Endothelial cell (in vitro differentiated cells): ENCODE measurements around the gene ATXN7L1. TPM values are rescaled to one million over a fixed set of nuclear protein-coding genes. Genes with fewer than 3 reads are reported as not detected.

Experiments used
- DNase-seq: peaks from one replicate; pipeline ENCODE4 v3.0.0; 2021; ENCODE audit warnings: low spot score
- H3K27ac Mint-ChIP-seq: one replicate; pipeline ENCODE4 v1.8.0; 2021; ENCODE audit warnings: mixed read lengths, inconsistent platforms; ENCODE audit not compliant: unreplicated experiment
- H3K27me3 Mint-ChIP-seq: one replicate; pipeline ENCODE4 v1.8.0; 2021; ENCODE audit warnings: mild to moderate bottlenecking, moderate library complexity, mixed read lengths, inconsistent platforms; ENCODE audit not compliant: unreplicated experiment
- H3K36me3 Mint-ChIP-seq: one replicate; pipeline ENCODE4 v1.8.0; 2021; ENCODE audit warnings: mild to moderate bottlenecking, low read depth, mixed read lengths, inconsistent platforms; ENCODE audit not compliant: unreplicated experiment
- H3K4me1 Mint-ChIP-seq: one replicate; pipeline ENCODE4 v1.8.0; 2021; ENCODE audit warnings: mild to moderate bottlenecking, mixed read lengths, inconsistent platforms; ENCODE audit not compliant: unreplicated experiment
- H3K4me3 Mint-ChIP-seq: one replicate; pipeline ENCODE4 v1.8.0; 2021; ENCODE audit warnings: mild to moderate bottlenecking, mixed read lengths, inconsistent platforms; ENCODE audit not compliant: unreplicated experiment
- H3K9me3 Mint-ChIP-seq: one replicate; pipeline ENCODE4 v1.8.0; 2021; ENCODE audit warnings: mixed read lengths, inconsistent platforms; ENCODE audit not compliant: unreplicated experiment
- total RNA-seq: library from RNA; stranded (reverse); fragmentation: NEBNext Ultra II Directional; extraction: Animal tissue kit (Norgen Biotek cat#: 25700); gene quantifications from one replicate; pipeline ENCODE4 v1.2.1, GENCODE V29; 2021; ENCODE audit not compliant: unreplicated experiment
- TF ChIP-seq, protein P1 (sequence below): fragments of 200-600 bp; sonication (generic); IDR thresholded peaks from one replicate; pipeline ENCODE4 v1.5.0; 2021; ENCODE audit warnings: antibody characterized with exemption; ENCODE audit not compliant: unreplicated experiment

Gene ATXN7L1
- total RNA-seq, 1 donor from 2014 or later: 18.4 TPM

DNA sequence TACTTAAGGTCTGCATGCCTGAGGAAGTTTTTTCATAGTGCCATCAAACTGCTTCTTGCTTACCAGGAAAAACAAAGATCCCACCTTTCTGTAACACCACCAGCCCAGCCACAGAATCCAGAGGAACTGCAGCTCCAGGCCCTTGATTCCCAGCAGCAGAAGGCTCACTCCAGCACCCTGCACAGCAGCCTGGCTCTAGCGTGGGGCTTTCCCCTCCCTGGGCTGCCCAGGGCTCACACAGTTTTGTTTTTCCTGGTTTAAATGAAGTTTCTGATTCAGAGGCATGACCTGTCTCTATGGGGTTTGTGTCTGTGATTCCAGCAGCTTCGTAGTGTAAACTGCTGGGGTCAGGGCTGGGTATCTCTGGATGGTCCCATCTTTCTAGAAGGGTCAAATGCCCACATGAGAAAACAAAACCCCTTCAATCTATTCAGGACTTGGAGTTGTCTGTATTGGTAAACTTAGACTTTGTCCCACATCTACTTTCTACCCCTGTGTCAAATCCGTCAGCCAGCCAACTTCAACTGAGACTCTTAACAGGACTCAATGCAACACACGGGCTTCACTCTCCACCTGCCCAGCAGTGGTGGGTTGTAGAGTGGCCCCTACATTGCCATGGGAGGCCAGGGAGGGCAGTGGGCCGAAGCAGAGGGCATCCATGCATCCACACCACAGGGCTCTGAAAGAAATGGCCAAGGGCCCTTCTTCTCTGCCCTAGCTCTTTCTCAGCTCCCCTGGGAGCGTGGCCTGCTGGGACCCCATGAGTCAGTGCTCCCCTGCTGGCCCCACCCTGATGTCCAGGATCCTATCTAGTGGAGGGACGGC, 73.6 kb downstream of the ATXN7L1 start:
- Mint-ChIP-seq H3K27ac (no peak overlapping the region), H3K4me3 (no peak overlapping the region), H3K4me1 (peaks cover 39% of the 10 kb centered on the region), H3K27me3 (peaks cover 7% of the 10 kb centered on the region), H3K36me3 (peaks cover 7% of the 10 kb centered on the region), H3K9me3 (no peaks in the 10 kb centered on the region)
- TF ChIP-seq, protein P1, sequence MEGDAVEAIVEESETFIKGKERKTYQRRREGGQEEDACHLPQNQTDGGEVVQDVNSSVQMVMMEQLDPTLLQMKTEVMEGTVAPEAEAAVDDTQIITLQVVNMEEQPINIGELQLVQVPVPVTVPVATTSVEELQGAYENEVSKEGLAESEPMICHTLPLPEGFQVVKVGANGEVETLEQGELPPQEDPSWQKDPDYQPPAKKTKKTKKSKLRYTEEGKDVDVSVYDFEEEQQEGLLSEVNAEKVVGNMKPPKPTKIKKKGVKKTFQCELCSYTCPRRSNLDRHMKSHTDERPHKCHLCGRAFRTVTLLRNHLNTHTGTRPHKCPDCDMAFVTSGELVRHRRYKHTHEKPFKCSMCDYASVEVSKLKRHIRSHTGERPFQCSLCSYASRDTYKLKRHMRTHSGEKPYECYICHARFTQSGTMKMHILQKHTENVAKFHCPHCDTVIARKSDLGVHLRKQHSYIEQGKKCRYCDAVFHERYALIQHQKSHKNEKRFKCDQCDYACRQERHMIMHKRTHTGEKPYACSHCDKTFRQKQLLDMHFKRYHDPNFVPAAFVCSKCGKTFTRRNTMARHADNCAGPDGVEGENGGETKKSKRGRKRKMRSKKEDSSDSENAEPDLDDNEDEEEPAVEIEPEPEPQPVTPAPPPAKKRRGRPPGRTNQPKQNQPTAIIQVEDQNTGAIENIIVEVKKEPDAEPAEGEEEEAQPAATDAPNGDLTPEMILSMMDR: no peak
- no peak for DNase-seq

DNA sequence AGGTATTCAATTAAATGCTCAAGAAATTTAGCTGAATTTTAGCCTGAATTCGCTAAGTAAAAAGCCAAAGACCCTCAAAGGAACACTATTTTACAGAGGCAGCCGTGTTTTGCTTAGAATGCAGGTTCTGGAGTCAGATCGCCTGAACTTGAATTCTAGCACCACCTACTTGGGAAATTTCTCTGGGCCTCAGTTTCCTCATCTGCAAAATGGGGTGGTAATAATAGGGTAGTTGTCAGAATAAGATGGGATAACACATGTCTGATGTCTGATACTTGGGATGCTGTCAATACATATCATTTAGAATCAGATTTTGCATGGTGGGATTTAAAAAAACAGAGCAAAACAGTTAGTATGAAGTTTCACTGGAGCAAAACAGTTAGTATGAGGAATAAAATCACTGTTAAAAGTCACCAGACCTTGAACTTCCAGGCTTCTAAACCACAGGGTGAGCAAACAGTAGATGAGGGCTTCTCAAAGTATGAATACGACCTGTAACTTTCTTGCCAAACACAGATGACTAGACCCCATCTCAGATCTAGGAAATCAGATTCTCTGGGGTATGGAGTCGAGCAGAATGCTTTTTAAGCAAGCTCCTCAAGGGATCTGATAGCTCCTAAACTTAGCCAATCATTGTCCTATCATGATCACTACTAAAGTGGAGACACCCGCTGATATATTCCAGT, 75.4 kb downstream of the ATXN7L1 start:
- H3K36me3 Mint-ChIP-seq: peaks cover 7% of the 10 kb centered on the region
- H3K27me3 Mint-ChIP-seq: peaks cover 7% of the 10 kb centered on the region
- H3K4me1 Mint-ChIP-seq: peaks cover 31% of the 10 kb centered on the region
- TF ChIP-seq, protein P1: no peak
- no peaks in the 10 kb centered on the region for H3K9me3 Mint-ChIP-seq
- H3K4me3 Mint-ChIP-seq: no peak overlapping the region
- no peak for DNase-seq
- H3K27ac Mint-ChIP-seq: no peak overlapping the region

DNA sequence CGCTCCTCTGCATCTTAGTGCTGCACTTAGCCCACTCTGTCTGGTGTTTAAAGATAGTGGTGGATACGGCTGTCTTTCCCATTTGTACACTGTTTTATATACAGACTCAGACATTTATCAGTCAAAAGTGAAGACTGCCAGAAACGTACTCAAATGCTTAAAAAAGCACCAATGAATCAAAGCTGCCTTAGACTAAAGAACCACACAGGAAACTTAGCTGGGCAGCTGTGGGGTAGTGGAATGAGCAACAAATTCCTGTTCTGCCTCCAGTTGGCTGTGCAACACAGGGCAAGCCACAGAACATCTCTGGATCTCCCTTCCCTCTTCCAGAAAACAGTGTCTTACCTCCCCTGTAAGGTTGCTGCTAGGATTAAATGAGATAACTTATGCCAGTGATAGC, 76.0 kb downstream of the ATXN7L1 start:
- TF ChIP-seq, protein P1: no peak
- peaks cover 6% of the 10 kb centered on the region for H3K36me3 Mint-ChIP-seq
- peaks cover 25% of the 10 kb centered on the region for H3K4me1 Mint-ChIP-seq
- no peak overlapping the region for H3K4me3 Mint-ChIP-seq
- DNase-seq: no peak
- H3K9me3 Mint-ChIP-seq: no peaks in the 10 kb centered on the region
- peaks cover 2% of the 10 kb centered on the region for H3K27me3 Mint-ChIP-seq
- no peak overlapping the region for H3K27ac Mint-ChIP-seq

DNA sequence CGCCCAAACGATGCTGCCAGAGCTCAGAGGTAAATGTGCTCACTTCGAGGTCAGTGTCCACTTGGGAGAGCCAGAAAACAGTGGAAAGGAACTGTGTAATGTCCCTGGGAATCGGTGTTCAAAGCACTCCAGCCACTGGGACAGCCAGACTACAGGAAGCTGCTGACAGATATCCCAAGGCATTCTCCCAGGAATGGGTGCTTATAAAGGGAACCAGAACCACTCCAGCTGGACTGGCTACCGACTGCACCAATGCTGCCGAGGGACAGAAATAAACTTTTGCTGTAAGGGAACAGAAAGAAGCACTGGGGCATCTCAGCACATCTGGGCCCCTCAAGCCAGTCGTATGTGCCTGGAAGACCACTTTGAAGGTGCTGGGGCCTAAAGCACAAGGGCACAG, 76.7 kb downstream of the ATXN7L1 start:
- Mint-ChIP-seq H3K4me3 (no peak overlapping the region), H3K27ac (no peak overlapping the region), H3K9me3 (no peaks in the 10 kb centered on the region), H3K27me3 (no peaks in the 10 kb centered on the region), H3K4me1 (peaks cover 18% of the 10 kb centered on the region), H3K36me3 (no peaks in the 10 kb centered on the region)
- DNase-seq: no peak
- TF ChIP-seq, protein P1: no peak

DNA sequence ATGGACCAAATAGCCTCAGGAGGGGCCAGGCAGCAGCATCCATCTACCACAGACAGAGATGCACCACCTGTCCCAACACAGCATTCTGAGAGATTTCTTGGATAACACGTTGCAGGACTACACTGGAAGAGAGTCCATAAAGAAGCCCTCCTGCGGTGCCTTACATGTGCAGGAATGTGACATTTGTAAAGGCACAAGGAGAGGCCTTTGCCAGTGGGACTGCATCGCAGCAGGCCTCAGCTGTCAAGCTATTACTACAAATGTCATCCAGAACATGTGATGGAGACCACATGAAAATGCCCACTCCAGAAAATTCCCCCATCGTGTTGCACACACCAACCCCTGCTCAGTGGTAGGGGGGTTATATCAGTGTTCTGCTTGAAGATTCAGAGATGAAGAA, 77.4 kb downstream of the ATXN7L1 start:
- TF ChIP-seq, protein P1: no peak
- H3K4me1 Mint-ChIP-seq: peaks cover 18% of the 10 kb centered on the region
- no peaks in the 10 kb centered on the region for H3K27me3 Mint-ChIP-seq
- no peak for DNase-seq
- no peak overlapping the region for H3K27ac Mint-ChIP-seq
- no peaks in the 10 kb centered on the region for H3K9me3 Mint-ChIP-seq
- no peak overlapping the region for H3K4me3 Mint-ChIP-seq
- H3K36me3 Mint-ChIP-seq: peaks cover under 1% of the 10 kb centered on the region
